ENCODE measurements around the gene MBLAC1. TPM values are rescaled to one million over a fixed set of nuclear protein-coding genes. Genes with fewer than 3 reads are reported as not detected.

Gene MBLAC1
- polyA plus RNA-seq, 1 donor = 1.5 TPM

DNA sequence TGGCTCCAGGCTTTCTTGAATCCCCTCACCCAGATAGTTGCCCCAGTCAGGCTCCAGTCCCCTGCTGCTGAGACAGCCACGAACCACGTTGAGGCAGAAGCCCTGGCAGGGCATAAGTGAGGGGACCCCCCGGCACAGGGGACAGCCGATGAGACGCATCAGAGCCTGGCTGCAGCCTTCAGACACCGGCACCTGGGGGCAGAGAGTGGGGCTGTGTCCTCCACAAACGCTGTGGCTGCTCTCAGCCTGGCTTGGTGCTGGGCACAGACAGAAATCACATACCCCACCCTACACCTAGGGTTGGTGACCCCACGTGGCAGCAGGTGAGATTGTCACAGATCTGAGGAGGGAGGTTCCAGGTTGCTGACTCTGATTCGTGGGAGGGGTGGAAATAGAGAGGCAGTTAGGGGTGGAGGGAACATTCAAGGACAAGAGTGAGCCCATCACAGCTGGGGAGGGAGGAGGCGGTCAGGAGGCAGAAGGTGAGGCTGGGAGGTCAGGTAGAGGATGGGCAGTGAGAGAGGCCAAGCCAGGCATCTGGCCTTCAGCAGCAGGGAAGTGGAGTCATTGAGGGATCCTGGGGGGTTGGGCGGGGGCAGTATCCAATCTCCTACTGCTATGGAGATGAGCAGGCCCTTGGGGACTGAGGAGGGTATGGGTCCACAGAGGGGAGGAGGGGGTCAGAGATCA lies 47.2 kb downstream of the MBLAC1 start:
- no peak for DNase-seq

DNA sequence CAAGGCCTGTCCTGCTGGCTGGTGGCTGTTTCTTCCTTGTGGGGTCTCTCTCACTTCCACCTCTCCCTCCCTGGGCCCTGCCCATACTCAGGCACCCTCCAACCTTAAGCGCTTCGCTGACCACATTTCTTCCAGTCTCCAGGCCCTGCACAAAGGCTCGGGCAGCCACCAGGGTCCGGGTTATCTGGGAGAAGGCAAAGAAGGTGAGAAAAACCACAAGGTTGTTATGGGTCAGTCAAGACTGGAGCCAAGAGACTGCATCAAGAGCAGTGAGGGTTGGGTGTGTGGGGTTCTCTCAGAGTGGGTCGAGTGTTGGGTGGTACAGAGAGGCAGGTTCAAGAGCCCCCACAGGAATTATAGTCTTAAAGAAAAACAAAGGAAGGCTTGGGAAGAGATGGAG lies 47.8 kb downstream of the MBLAC1 start:
- DNase-seq = no peak

DNA sequence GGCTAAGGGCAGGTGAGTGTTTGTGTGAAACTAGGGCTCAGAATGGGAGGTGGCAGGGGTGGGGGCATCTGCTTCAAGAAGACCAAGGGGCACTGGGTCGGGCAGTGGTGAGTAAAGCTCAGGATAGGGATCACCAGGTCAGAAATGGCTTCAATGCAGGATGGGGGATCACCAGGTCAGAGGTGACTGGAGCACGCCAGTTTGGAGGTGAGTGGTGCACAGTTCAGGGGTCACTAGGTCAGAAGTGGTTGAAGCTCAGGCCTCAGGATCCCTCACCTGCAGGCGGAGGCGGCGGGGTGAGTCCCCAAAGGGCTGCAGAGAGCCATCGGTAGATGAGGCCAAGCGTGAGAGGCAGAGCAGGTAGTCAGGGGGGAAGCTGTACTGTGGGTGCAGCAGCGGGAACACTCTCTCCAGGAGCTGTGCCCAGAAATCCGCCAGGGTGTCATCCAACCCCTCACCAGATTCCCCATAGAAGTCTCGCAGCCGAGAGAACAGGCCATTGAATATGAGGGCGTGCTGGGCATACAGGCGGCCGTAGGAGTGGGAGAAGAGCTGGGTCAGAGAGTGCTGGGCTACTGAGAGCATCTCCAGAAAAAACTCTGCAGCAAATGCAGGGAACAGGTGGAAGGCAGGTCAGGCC lies 48.6 kb downstream of the MBLAC1 start:
- no peak for DNase-seq

DNA sequence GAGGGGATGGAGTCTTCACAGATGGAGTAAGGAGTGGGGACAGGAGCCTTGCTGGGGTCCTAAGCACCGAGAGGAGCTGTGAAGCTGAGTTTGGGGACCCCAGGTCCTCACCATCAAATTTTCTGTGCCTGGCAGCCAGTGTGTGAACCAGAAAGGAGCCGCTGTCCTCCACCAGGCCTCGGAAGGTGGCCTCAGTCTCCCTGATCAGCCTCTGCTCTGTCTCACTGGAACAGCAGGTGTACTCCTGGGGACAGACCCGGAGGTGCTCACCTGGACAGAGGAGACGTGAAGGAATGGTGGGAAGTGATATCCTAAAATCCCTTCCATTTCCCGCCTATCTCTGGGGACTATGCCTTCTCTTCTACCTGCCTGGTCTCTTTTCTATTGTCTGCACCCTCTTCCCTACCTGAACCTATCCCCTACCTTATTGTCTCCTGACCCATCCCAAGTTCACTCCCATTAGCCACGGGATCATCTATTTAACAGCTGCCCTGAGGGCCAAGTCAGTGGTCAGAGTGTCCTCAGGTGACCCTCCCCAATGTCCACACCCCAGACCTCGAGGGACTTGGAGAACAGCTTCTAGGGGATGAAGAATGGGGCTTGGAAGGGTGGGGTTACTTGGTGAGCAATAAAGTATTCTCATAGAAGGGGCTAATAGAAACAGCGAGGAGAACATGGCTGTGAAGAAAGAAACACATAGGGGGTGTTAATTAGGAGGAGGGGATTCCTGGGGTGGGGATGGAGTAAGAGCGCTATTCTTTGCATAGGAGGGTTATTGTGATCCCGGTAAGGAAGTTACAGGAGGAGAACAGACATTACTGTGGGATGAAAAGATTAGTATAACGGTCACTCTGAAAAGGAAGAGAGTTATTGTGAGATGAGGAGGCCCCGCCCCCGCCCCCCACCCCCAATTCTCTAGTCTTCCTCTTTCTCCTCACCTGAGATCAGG lies 49.6 kb downstream of the MBLAC1 start:
- DNase-seq = no peak

DNA sequence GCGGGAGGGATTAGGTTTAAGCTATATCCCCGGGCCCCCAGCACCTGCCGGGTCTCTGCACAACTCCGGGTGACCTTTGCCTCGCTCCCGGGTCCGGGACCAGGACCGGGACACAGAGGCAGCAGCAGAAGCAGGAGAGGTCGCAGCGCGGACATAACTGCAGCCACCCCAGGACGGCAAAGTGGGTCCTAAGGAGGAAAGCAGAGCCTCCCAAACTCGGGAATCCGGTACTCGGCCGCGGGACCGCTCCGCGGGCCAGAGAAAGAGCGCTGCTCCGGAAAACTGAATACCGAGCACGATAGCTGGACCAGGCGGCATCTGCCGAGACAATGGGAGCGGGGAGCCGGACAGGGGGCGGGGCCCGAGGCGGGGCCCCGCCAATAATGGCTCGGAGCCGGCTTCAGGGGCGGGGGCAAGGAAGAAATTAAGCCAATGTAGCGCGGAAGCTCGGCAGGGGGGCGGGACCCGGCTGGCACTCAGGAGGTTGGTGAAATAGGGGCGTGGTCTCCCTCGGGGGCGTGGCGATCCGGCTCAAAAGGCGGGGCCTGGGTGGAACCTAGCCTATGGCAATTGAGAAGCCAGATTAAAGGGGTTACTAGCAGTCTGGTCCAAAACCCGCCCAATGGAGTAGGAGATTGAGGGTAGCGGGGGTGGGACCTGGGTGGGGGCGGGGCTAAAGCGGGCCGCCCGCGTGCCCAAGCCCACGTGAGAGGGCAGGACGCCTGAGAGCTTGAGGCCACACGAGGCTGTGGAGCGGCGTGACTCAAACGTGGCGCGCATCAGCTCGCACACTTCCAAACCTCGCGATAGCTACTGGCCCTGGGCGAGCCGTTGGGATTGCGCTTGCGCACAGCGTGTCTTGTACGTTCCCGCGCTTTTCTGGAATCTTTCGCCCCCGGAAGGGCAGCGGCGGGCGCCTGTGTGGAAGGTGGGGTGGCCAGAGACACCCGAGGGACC lies 50.6 kb downstream of the MBLAC1 start, which contains the start of the genes GPC2 and STAG3:
Gene GPC2, minus strand, starts transcription at position 337 of the 957 bp plus-strand sequence. Its CDS starts 182 bp downstream, at position 155.
Gene STAG3, plus strand, starts transcription at position 874 of the 957 bp plus-strand sequence. CDS start 2,639 bp downstream, outside the sequence.
- DNase-seq = peak; percentile 92

Other genes with a start within 250 kb of the MBLAC1 start
- gene OR2AE1, start 249.9 kb upstream of the MBLAC1 start, polyA plus RNA-seq (ENCODE audit: insufficient read length) = not detected
- 17.5 TPM for gene TRIM4, start 207.4 kb upstream of the MBLAC1 start, polyA plus RNA-seq (ENCODE audit: insufficient read length)
- 0.70 TPM for gene GJC3, start 197.3 kb upstream of the MBLAC1 start, polyA plus RNA-seq (ENCODE audit: insufficient read length)
- gene AZGP1, start 150.9 kb upstream of the MBLAC1 start, polyA plus RNA-seq (ENCODE audit: insufficient read length) = 1.2 TPM
- 28.9 TPM for gene ZKSCAN1, start 111.4 kb upstream of the MBLAC1 start, polyA plus RNA-seq (ENCODE audit: insufficient read length)
- gene ZSCAN21, start 77.2 kb upstream of the MBLAC1 start, polyA plus RNA-seq (ENCODE audit: insufficient read length) = 12.4 TPM
- gene ZNF3, start 45.2 kb upstream of the MBLAC1 start, polyA plus RNA-seq (ENCODE audit: insufficient read length) = 29.8 TPM
- gene COPS6, start 38.0 kb upstream of the MBLAC1 start, polyA plus RNA-seq (ENCODE audit: insufficient read length) = 92.1 TPM
- 76.6 TPM for gene MCM7, start 25.6 kb upstream of the MBLAC1 start, polyA plus RNA-seq (ENCODE audit: insufficient read length)
- gene AP4M1, start 25.3 kb upstream of the MBLAC1 start, polyA plus RNA-seq (ENCODE audit: insufficient read length) = 23.9 TPM
- gene TAF6, start 7.6 kb upstream of the MBLAC1 start, polyA plus RNA-seq (ENCODE audit: insufficient read length) = 39.0 TPM
- gene CNPY4, start 7.3 kb upstream of the MBLAC1 start, polyA plus RNA-seq (ENCODE audit: insufficient read length) = 29.7 TPM
- 59.5 TPM for gene LAMTOR4, start 22.0 kb downstream of the MBLAC1 start, polyA plus RNA-seq (ENCODE audit: insufficient read length)
- gene TRAPPC14, start 31.8 kb downstream of the MBLAC1 start, polyA plus RNA-seq (ENCODE audit: insufficient read length) = 12.1 TPM
- gene GAL3ST4, start 41.6 kb downstream of the MBLAC1 start, polyA plus RNA-seq (ENCODE audit: insufficient read length) = 12.8 TPM
- gene GPC2, start 50.4 kb downstream of the MBLAC1 start, polyA plus RNA-seq (ENCODE audit: insufficient read length) = 10.1 TPM
- gene STAG3, start 51.0 kb downstream of the MBLAC1 start, polyA plus RNA-seq (ENCODE audit: insufficient read length) = 25.7 TPM
- 10.1 TPM for gene PVRIG, start 93.0 kb downstream of the MBLAC1 start, polyA plus RNA-seq (ENCODE audit: insufficient read length)
- 6.3 TPM for gene SPDYE3, start 180.7 kb downstream of the MBLAC1 start, polyA plus RNA-seq (ENCODE audit: insufficient read length)
- gene PILRB, start 231.2 kb downstream of the MBLAC1 start, polyA plus RNA-seq (ENCODE audit: insufficient read length) = 18.0 TPM
- gene PILRA, start 246.5 kb downstream of the MBLAC1 start, polyA plus RNA-seq (ENCODE audit: insufficient read length) = 5.2 TPM